Ovary (tissue), 9 donors: ENCODE measurements around the gene HEPHL1. TPM values are rescaled to one million over a fixed set of nuclear protein-coding genes. Genes with fewer than 3 reads are reported as not detected.

ENCODE experiments used
- DNase-seq, 5 donors: peaks; one replicate each; pipeline ENCODE4 v3.0.0-alpha.2; 2019 to 2020
- H3K27ac ChIP-seq, 2 donors: fragments of 200-600 bp; one replicate each; pipeline versions ENCODE4 v1.5.1 to v1.8.0; 2019 to 2022
- H3K27me3 ChIP-seq: fragments of 200-600 bp; one replicate; pipeline ENCODE4 v1.8.0; 2022
- H3K36me3 ChIP-seq: fragments of 200-600 bp; sonication (generic); one replicate; pipeline ENCODE4 v1.5.1; 2019
- H3K4me1 ChIP-seq: one replicate; pipeline ENCODE4 v1.8.1; 2013; ENCODE audit warnings: mild to moderate bottlenecking, moderate library complexity; ENCODE audit not compliant: insufficient read depth
- H3K4me3 ChIP-seq: fragments of 200-600 bp; sonication (generic); one replicate; pipeline ENCODE4 v1.5.1; 2017
- H3K9me3 ChIP-seq, 2 donors: fragments of 200-600 bp in 1 of 2; sonication (generic) in 1 of 2; one replicate each; pipeline versions ENCODE4 v1.5.1 to v1.8.1; 2013 to 2019; ENCODE audit warnings: mild to moderate bottlenecking in 1 of 2, moderate library complexity in 1 of 2
- CTCF ChIP-seq, 3 donors: fragments of 450-650 bp in 2 of 3; fragments of 200-600 bp in 1 of 3; IDR thresholded peaks; one replicate each; pipeline versions ENCODE4 v1.5.1 to v1.8.0; 2016 to 2022; ENCODE audit warnings: antibody characterized with exemption in 3 of 3, mild to moderate bottlenecking in 1 of 3
- EP300 ChIP-seq: sonication (generic); formaldehyde crosslinking; IDR thresholded peaks from one replicate; pipeline ENCODE4 v1.6.1; 2017; ENCODE audit warnings: antibody characterized with exemption
- POLR2A ChIP-seq: fragments of 450-650 bp; IDR thresholded peaks from one replicate; pipeline ENCODE4 v1.6.1; 2017; ENCODE audit warnings: antibody characterized with exemption, mild to moderate bottlenecking, moderate library complexity
- WGBS, 3 donors: extraction: QIAGEN DNeasy Blood & Tissue Kit in 1 of 3; methylation state at CpG; one replicate each; pipeline versions ENCODE4 v1.1.5 to v1.1.7; 2013 to 2017; 5-methylcytosine and 5-hydroxymethylcytosine counted together
- intact Hi-C, 4 donors: fragments of 100-400 bp; cut with DNase I; formaldehyde crosslinking; loops; one replicate each; pipeline versions ENCODE4 v1.11.0 to v1.15.1; 2022 to 2023
- polyA plus RNA-seq, 2 donors: library from polyadenylated mRNA; stranded (reverse); fragments of 200-250 nt in 1 of 2; fragments of 350-450 nt in 1 of 2; fragmentation: Illumina TruSeq in 1 of 2; extraction: RNeasy Lipid Tissue Mini Kit (QIAGEN cat#74804) in 1 of 2; gene quantifications; one replicate each; pipeline ENCODE4 v1.2.3, GENCODE V29; 2013 to 2014
- total RNA-seq, 7 donors: library from RNA; depleted of rRNA in 2 of 7; stranded (reverse); fragments of >200 nt in 2 of 7; fragmentation: NEBNext Ultra II Directional in 3 of 7; extraction: Animal tissue kit (Norgen Biotek cat#: 25700) in 3 of 7; gene quantifications; one replicate each; pipeline versions ENCODE4 v1.1.0 to v1.2.4, GENCODE V29; 2016 to 2023
- donor health status: DM: no; HTN: no; CAD: no; lungs with moderate emphysema.
- donor health status: DM: no; HTN: no; CAD: no.
- donor health status: Bipolar disorder and iron deficiency.
- donor health status: DM: yes; HTN: yes; CAD: no.
- donor health status: DM: no; HTN: no; CAD: no.
- donor health status: DM: yes; HTN: yes; CAD: no.

The HEPHL1 gene
- total and polyA plus RNA-seq, 9 donors = 0.02 to 0.03 TPM; not detected in 7

- intact Hi-C loops = no loop called here
- H3K9me3 ChIP-seq = no peaks in the 10 kb centered on the region
- peaks cover 5% of the 10 kb centered on the region for H3K4me1 ChIP-seq
- no peaks in the 10 kb centered on the region for H3K27me3 ChIP-seq
- H3K36me3 ChIP-seq = no peaks in the 10 kb centered on the region
- TF ChIP-seq POLR2A = no peak
- TF ChIP-seq EP300 = no peak
- TF ChIP-seq CTCF (IDR thresholded peaks at IDR 0.05) = no peak
- no peak overlapping the region for H3K4me3 ChIP-seq
- WGBS, 3 donors = 87 to 92% (median 90%) methylated on average over 12 of the region's 12 CpGs
- no peak overlapping the region for H3K27ac ChIP-seq
- DNase-seq = no peak
Observed at GRCh38 chr11:94141511-94142307, 120.6 kb downstream of the HEPHL1 start.

GRCh38 chr11:94142308-94143281, 121.4 kb downstream of the HEPHL1 start:
- Histone ChIP-seq H3K36me3 (no peaks in the 10 kb centered on the region), H3K9me3 (no peaks in the 10 kb centered on the region), H3K4me1 (peaks cover 7% of the 10 kb centered on the region), H3K27me3 (no peaks in the 10 kb centered on the region), H3K4me3 (no peak overlapping the region), H3K27ac (no peak overlapping the region)
- no peak for DNase-seq
- 89 to 93% (median 90%) methylated on average over 7 of the region's 7 CpGs for WGBS, 3 donors
- intact Hi-C loops = no loop called here
- no peak for TF ChIP-seq EP300
- no peak for TF ChIP-seq CTCF (IDR thresholded peaks at IDR 0.05)

- no peak for TF ChIP-seq EP300
- TF ChIP-seq CTCF (IDR thresholded peaks at IDR 0.05) = no peak
- TF ChIP-seq POLR2A = no peak
- H3K27ac ChIP-seq = no peak overlapping the region
- H3K4me1 ChIP-seq = peaks cover 7% of the 10 kb centered on the region
- H3K27me3 ChIP-seq = no peaks in the 10 kb centered on the region
- no peak for DNase-seq
- no peaks in the 10 kb centered on the region for H3K9me3 ChIP-seq
- intact Hi-C loops = no loop called here
- no peaks in the 10 kb centered on the region for H3K36me3 ChIP-seq
- no peak overlapping the region for H3K4me3 ChIP-seq
- WGBS, 3 donors = 92 to 96% (median 92%) methylated on average over 3 of the region's 3 CpGs
Observed at GRCh38 chr11:94144216-94144615, 123.1 kb downstream of the HEPHL1 start.

- H3K27me3 ChIP-seq = no peaks in the 10 kb centered on the region
- TF ChIP-seq CTCF (IDR thresholded peaks at IDR 0.05) (no peak), POLR2A (no peak), EP300 (no peak)
- WGBS, 3 donors = 95 to 100% (median 97%) methylated on average over 1 of the region's 1 CpG
- no peaks in the 10 kb centered on the region for H3K36me3 ChIP-seq
- DNase-seq = no peak
- intact Hi-C loops = no loop called here
- H3K9me3 ChIP-seq = no peaks in the 10 kb centered on the region
- no peak overlapping the region for H3K4me3 ChIP-seq
- no peak overlapping the region for H3K27ac ChIP-seq
- H3K4me1 ChIP-seq = peaks cover 3% of the 10 kb centered on the region
Observed at GRCh38 chr11:94144664-94145063, 123.5 kb downstream of the HEPHL1 start.
